Heart right ventricle (tissue), 16 donors: Measurements from ENCODE around the gene CTDSPL. TPM values are rescaled to one million over a fixed set of nuclear protein-coding genes. Genes with fewer than 3 reads are reported as not detected.
"Not testable (repeated sequence)": the region's sequence is repeated elsewhere in the genome, so short reads cannot be mapped to it uniquely, and the experiment has no call there.

Experiments
- ATAC-seq, 8 donors: fragments of 200-7000 bp; cut with Tn5 transposase; one replicate each; pipeline ENCODE4 v1.9.1; 2020; ENCODE audit warnings: mild to moderate bottlenecking in 8 of 8, moderate library complexity in 8 of 8, moderate number of reproducible peaks in 1 of 8
- DNase-seq, 2 donors: peaks; one replicate each; pipeline ENCODE4 v3.0.0-alpha.2; 2020
- H3K27ac ChIP-seq, 10 donors: fragments of 200-600 bp; sonication (generic) in 2 of 10; one replicate each; pipeline versions ENCODE4 v1.5.0 to v1.8.0; 2020 to 2022; ENCODE audit warnings: mild to moderate bottlenecking in 3 of 10
- H3K27me3 ChIP-seq, 7 donors: fragments of 200-600 bp; one replicate each; pipeline ENCODE4 v1.8.0; 2021 to 2022; ENCODE audit warnings: mild to moderate bottlenecking in 2 of 7
- H3K36me3 ChIP-seq, 9 donors: fragments of 200-600 bp; sonication (generic) in 1 of 9; one replicate each; pipeline versions ENCODE4 v1.5.0 to v1.8.0; 2020 to 2022; ENCODE audit warnings: mild to moderate bottlenecking in 2 of 9
- H3K4me1 ChIP-seq, 9 donors: fragments of 200-600 bp; sonication (generic) in 1 of 9; one replicate each; pipeline versions ENCODE4 v1.5.0 to v1.8.0; 2020 to 2022; ENCODE audit warnings: mild to moderate bottlenecking in 4 of 9
- H3K4me3 ChIP-seq, 10 donors: fragments of 200-600 bp; sonication (generic) in 2 of 10; one replicate each; pipeline versions ENCODE4 v1.5.0 to v1.8.0; 2020 to 2022; ENCODE audit warnings: mild to moderate bottlenecking in 7 of 10, moderate library complexity in 2 of 10
- H3K9me3 ChIP-seq, 11 donors: fragments of 200-600 bp in 10 of 11; sonication (generic) in 2 of 11; one replicate each; pipeline versions ENCODE4 v1.5.0 to v1.8.0; 2013 to 2022; ENCODE audit warnings: mild to moderate bottlenecking in 2 of 11, control low read depth in 1 of 11, moderate library complexity in 1 of 11
- CTCF ChIP-seq, 9 donors: fragments of 200-600 bp; sonication (generic) in 2 of 9; IDR thresholded peaks; one replicate each; pipeline versions ENCODE4 v1.5.0 to v1.8.0; 2021 to 2022; ENCODE audit warnings: antibody characterized with exemption in 9 of 9, mild to moderate bottlenecking in 5 of 9, moderate library complexity in 1 of 9
- WGBS, 2 donors: extraction: QIAGEN DNeasy Blood & Tissue Kit; methylation state at CpG; one replicate each; pipeline ENCODE4 v1.1.7; 2013; ENCODE audit warnings: inconsistent platforms in 1 of 2; 5-methylcytosine and 5-hydroxymethylcytosine counted together
- intact Hi-C, 10 donors: fragments of 100-400 bp; cut with DNase I; formaldehyde crosslinking; loops; one replicate each; pipeline versions ENCODE4 v1.11.1 to v1.14.2; 2022
- polyA plus RNA-seq, 2 donors: library from polyadenylated mRNA; stranded (reverse); fragments of 200-250 nt; gene quantifications; one replicate each; pipeline ENCODE4 v1.2.3, GENCODE V29; 2013
- total RNA-seq, 10 donors: library from RNA; stranded (reverse); fragmentation: NEBNext Ultra II Directional in 3 of 10; extraction: Animal tissue kit (Norgen Biotek cat#: 25700) in 3 of 10; gene quantifications; one replicate each; pipeline versions ENCODE4 v1.2.1 to v1.2.4, GENCODE V29; 2021 to 2023
- donor health status: Arrhythmogenic right ventricular cardiomyopathy.
- donor health status: ischemic (EF 13 %, LVEDD 7.1; RV severe dilation, severe dysfunction).
- donor health status: healthy with polysubstance abuse.
- donor health status: DM: no; HTN: yes; CAD: no.
- donor health status: DM: no; HTN: no; CAD: no.
- donor health status: ischemic (EF 25% LVEDD 6.9; RV normal size, moderate dysfunction).
- donor health status: ischemic (EF 25% LVEDD 5.7; RV mildly dilated, moderate dysfunction).
- donor health status: healthy.
- donor health status: DM: yes; HTN: yes; CAD: no.
- donor health status: Ischemic cardiomyopathy.
- donor health status: ischemic (EF 35%, LVEDD 5.7; RV mildly dilated, moderate dysfunction).
- donor health status: nonischemic (EF 11% LVEDD 7.7; RV severe dilation, severe dysfunction).
- donor health status: DM: yes; HTN: yes; CAD: no.
- donor health status: PGD.
- donor health status: ischemic (EF 29% LVEDD 5.4; RV normal size, mild dysfunction).
- donor health status: nonischemic (EF 23%, LVEDD 6.1; RV moderate dilation, normal function).

Gene CTDSPL
- total and polyA plus RNA-seq, 12 donors = 5.4 to 51.5 (median 41.2) TPM

DNA sequence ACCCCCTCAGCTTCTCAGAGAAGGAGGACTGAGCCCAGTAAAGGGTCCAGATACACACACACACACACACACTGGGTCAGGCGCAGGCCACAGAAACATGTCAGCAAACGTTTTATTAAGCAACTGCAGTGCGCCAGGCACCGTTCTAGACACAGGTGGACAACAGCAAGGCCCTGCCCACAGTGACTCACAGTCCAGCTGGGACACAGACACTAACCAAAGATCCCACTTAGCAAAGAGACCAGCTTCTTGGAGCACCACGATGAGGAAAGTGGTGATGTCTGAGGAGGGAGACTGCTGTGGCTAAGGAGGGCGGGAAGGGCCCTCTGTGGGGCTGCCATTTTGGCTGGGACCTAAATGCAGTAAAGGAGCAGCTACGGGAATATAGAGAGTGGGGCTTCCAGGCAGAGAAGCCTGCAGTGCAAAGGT lies 126.1 kb downstream of the CTDSPL start:
- Histone ChIP-seq H3K36me3 (peaks cover 0 to 20% (median 0%) of the 10 kb centered on the region in 9 donors), H3K4me1 (peaks cover 0 to 24% (median 8%) of the 10 kb centered on the region in 9 donors), H3K27me3 (no peaks in the 10 kb centered on the region), H3K9me3 (no peaks in the 10 kb centered on the region), H3K4me3 (no peak overlapping the region), H3K27ac (no peak overlapping the region)
- 81 to 91% methylated on average over 7 of the region's 7 CpGs for WGBS, 2 donors
- intact Hi-C loops = no loop called here
- ATAC-seq = no peak
- TF ChIP-seq CTCF (IDR thresholded peaks at IDR 0.05) = no peak
- DNase-seq = no peak

GRCh38 chr3:37988376-37988775 lies 126.7 kb downstream of the CTDSPL start:
- not testable (repeated sequence) for H3K27ac ChIP-seq

GRCh38 chr3:37988931-37989525 lies 127.3 kb downstream of the CTDSPL start:
- no peak for TF ChIP-seq CTCF (IDR thresholded peaks at IDR 0.05)
- H3K27ac ChIP-seq = no peak overlapping the region
- WGBS, 2 donors = 84 to 86% methylated on average over 15 of the region's 15 CpGs
- H3K9me3 ChIP-seq = no peaks in the 10 kb centered on the region
- intact Hi-C loops = no loop called here
- ATAC-seq (no peak), DNase-seq (no peak)
- no peaks in the 10 kb centered on the region for H3K27me3 ChIP-seq
- H3K36me3 ChIP-seq = peaks cover 0 to 12% (median 0%) of the 10 kb centered on the region in 9 donors
- H3K4me1 ChIP-seq = peaks cover 0 to 25% (median 9%) of the 10 kb centered on the region in 9 donors
- no peak overlapping the region for H3K4me3 ChIP-seq

More at GRCh38 chr3:37988376-37988775, 126.7 kb downstream of the CTDSPL start:
- WGBS, 2 donors = 92 to 94% methylated on average over 10 of the region's 10 CpGs
- Histone ChIP-seq H3K4me1 (peaks cover 0 to 25% (median 9%) of the 10 kb centered on the region in 9 donors), H3K36me3 (peaks cover 0 to 16% (median 0%) of the 10 kb centered on the region in 9 donors)
- H3K9me3 ChIP-seq, intact Hi-C loops, ATAC-seq, DNase-seq, H3K27me3 ChIP-seq, H3K4me3 ChIP-seq: not testable (repeated sequence)

DNA sequence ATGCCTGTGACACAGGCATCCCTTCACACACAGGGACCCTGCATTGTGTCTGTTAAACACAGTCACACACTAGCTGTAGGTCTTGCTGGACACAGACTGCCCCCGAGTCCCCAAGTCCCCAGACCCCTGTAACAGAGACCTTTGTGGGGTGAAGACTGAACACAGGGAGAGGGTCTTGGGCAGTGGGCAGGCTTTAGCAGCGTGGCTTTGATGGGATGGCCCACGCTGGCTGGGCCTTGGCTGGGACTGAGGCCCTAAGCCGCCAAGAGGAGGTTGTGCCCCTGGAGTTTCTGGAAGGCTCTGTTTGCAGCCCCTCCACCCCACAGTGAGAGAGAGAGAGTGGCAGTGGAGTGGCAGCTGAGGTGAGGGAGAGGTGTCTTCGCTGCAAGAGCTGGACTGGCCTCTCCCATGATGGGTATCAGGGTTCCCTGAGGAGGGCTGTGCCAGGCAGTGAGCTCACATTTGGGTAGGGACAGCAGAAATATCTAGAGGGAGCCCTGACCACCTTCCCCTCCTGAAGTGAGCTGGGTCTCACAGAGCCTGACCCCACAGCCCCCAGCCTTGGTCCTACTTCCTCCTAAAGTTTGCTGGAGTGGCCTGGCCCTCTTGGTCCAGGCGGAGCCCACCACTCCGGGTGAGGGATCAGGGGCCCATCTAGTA lies 128.3 kb downstream of the CTDSPL start:
- intact Hi-C loops = no loop called here
- no peak for ATAC-seq
- H3K36me3 ChIP-seq = peaks cover 0 to 3% (median 0%) of the 10 kb centered on the region in 9 donors
- H3K9me3 ChIP-seq = no peaks in the 10 kb centered on the region
- H3K27me3 ChIP-seq = no peaks in the 10 kb centered on the region
- no peak overlapping the region for H3K27ac ChIP-seq
- no peak for TF ChIP-seq CTCF (IDR thresholded peaks at IDR 0.05)
- DNase-seq = no peak
- H3K4me3 ChIP-seq = no peak overlapping the region
- WGBS, 2 donors = 89 to 98% methylated on average over 7 of the region's 7 CpGs
- H3K4me1 ChIP-seq = peaks cover 0 to 32% (median 11%) of the 10 kb centered on the region in 9 donors

DNA sequence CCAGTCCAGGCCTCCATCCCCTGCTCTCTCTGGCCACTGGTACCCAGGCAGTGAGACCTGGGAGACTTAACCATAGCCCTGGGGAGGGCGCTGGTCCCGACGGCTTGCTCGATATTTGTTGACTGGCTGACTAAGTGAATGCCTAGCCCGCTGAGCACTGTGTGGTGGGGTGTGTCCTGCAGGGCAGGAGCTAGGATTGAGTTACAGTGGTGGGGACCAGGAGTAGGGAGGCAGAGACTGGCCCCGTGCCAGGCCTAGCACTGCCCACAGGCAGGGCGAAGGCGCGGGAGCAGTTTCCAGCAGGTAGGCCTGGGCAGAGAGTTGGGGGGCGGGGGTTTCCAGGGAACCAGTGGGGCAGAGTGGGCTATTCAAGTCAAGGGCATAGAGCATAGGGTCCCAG lies 128.8 kb downstream of the CTDSPL start, which contains the start of gene VILL:
Gene VILL (plus strand): TSS at position 260 of the 400 bp plus-strand sequence. CDS start 2,887 bp downstream, outside the sequence.
- ATAC-seq (no peak), DNase-seq (no peak)
- 85 to 89% methylated on average over 10 of the region's 10 CpGs for WGBS, 2 donors
- TF ChIP-seq CTCF (IDR thresholded peaks at IDR 0.05) = no peak
- peaks cover 0 to 2% (median 0%) of the 10 kb centered on the region in 9 donors for H3K36me3 ChIP-seq
- no peak within 1 kb of the TSS for H3K27ac ChIP-seq
- peaks cover 0 to 38% (median 15%) of the 10 kb centered on the region in 9 donors for H3K4me1 ChIP-seq
- no peaks in the 10 kb centered on the region for H3K9me3 ChIP-seq
- H3K27me3 ChIP-seq = no peaks in the 10 kb centered on the region
- intact Hi-C loops = no loop called here
- H3K4me3 ChIP-seq = no peak within 1 kb of the TSS
